SKM-1 treated with dmso at 0.1 percent for 144 hours (cell line): ENCODE data around the gene AK4.
"Not testable (repeated sequence)": the region's sequence is repeated elsewhere in the genome, so short reads cannot be mapped to it uniquely, and the experiment has no call there.

Source experiments
- DNase-seq: peaks from one replicate; lab custom pipeline; 2025; ENCODE audit not compliant: unreplicated experiment; lab: John Stamatoyannopoulos, UW

Gene AK4

DNA sequence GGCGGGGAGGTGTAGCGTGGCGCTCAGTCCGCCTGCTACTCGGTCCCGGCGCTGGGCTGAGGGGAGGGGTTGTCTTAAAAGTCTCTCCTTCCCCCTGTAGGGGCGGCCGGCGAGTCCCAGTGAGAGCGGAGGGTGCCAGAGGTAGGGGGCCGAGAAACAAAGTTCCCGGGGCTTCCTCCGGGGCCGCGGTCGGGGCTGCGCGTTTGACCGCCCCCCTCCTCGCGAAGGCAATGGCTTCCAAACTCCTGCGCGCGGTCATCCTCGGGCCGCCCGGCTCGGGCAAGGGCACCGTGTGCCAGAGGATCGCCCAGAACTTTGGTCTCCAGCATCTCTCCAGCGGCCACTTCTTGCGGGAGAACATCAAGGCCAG lies at the start of gene AK4:
AK4 (plus strand) TSS at position 26 of the 370 bp plus-strand sequence; CDS start at position 231, 205 bp downstream.
- DNase-seq: not testable (repeated sequence)

DNA sequence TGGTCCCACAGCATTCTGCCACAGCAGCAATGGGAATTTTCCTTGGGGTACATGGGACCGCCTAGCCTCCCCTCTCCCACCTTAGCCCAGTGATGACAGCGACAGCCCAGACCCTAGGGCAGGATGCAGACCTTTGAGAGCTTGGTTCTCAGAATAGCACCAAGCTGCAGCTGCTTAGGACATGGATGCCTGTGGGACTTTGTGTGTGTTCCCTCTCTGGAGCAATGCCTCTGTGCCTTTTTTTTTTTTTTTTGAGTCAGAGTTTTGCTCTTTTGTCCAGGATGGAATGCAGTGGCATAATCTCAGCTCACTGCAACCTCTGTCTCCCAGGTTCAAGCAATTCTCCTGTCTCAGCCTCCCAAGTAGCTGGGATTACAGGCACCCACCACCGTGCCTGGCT lies 44.2 kb upstream of the AK4 start:
- no peak for DNase-seq

DNA sequence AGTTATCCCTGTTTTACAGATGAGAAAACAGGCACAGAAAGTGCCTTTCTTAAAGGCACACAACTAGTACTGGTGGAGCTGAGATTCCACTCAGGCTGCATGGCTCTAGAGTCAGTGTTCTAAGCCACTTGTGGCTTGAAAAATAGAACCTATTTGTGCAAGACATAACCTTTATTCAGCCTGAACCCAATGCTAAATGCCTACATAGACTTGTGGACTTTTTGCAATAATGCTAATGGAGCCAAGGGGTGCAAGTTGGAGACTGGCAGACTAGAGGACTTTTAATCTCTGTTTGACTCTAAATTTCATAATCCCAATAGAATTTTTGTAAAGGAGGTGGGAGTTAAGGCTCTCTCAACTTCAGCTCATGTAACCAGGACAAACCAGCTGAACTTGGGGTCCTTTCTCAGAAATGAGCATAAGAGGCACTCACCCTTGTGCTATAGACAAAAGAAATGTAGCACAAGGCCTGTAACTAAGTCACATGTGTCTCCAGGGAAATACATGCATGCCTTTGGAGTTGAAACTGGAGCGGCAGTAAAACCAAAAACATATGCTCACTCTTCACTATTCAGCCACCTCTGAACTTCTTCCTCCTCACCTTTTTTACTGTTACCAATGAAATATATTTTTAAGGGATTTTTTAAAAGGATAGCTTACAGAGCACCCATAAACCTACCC lies 43.0 kb upstream of the AK4 start:
- DNase-seq: no peak

DNA sequence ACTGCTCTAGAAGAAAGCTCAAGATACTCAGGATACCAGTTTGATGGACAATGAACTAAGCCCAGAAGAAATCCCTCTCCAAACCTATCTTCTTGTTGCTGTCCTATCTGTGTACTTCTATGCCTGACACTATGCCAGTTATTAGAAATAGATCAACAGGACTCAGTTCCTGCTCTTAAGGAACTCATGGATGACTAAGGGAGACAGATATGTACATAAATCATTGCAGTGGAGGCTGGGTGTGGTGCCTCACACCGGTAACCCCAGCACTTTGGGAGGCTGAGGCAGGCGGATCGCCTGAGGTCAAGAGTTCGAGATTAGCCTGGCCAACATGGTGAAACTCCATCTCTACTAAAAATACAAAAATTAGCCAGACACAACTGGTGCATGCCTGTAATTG lies 42.4 kb upstream of the AK4 start:
- DNase-seq: no peak

DNA sequence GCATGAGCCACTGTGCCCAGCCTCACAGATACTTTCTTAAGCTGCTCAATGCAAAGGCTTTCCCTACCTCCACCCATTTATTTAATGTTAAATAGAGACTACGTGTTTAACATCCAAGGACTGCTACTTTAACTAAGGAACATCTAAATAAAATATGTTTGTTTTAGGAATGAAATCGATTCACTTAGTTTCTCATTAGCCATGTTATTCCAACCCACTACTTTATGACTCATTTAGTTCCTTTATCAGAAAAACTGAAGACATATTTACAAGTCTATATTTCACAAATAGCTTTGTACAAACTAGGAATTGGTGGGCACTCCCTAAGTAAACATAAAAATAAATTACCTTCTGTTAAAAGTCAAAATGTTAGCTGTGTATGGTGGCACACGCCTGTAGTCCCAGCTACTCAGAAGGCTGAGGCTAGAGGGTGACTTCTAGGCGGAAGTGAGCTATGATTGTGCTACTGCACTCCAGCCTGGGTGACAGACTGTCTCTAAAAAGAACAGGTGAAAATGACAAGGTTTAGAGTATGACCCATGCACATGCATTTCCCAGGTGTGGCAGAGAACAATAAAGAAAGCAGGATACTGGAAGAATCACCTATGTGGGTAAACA lies 39.9 kb upstream of the AK4 start:
- no peak for DNase-seq

DNA sequence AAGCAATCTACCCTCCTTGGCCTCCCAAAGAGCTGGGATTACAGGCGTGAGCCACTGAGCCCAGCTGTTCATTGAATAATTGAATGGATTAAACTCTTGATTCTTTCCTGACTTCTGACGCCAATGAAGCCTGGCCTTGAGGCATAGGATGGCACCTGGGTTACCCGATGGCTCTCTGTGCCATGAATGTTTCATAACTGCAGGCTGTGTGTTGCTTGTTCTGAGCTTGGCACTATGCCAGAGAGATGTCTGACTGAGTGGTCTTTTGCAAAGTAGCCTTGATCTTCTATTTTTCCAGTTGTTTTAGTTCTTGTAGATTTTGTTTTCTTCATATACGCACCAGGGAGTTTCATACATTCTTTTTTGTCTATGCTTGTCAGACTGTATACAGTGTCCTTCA lies 38.5 kb upstream of the AK4 start:
- DNase-seq: no peak

DNA sequence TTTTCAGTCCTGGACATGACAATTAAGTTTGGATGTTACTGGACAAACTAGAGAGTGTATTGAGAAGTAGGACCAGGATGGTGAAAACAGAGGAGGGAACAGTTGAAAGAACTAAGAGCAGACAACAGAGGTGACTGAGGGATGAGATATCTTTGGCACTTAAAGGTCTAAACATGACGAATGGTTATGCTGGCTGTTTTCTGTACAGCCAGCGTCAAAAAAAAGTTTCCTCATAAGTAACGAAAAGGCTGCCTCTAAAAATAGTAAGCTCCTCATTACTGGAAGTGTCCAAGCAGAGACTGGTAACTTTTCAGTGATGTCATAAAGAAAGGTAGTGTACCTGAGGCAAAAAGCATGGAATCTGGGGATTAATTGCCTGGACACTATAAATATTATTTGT lies 35.2 kb upstream of the AK4 start:
- DNase-seq: no peak

DNA sequence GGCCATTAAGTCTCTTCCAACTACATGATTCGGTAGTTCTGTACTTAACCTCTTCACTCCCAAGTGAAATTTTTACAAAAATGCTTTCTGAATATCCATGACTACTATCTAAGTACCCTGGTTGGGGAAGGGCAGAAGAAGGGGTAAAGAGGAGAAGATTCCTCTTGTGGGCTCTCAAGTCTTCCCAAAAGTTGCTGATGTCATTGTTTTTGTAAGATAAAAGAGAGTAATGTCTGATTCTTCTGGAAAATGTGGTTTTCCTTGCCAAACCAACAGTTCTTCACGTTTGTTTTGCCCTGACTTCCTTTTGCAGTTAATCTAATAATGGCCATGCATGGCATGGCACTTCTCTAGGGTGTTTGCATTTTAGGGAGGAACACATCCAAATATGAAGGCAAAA lies 34.7 kb upstream of the AK4 start:
- no peak for DNase-seq

DNA sequence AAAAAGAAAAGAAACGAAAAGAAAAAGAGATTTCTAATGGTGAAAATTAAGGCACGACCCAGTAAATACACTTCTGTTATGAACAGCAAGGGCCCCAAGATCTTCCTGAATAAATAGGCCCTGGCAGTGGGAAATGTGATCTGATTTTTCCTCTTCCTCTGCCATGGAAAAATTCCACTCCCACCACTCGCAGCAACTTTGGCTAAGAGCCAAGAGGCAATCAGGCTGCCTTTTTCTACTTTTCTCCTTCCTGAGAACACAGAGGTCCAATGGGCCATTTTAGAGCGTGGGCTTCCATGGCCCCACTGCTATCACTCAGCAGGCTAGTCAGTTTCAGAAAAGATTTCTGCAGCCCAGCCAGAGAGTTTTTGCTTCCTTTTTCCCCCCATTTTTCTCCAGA lies 33.7 kb upstream of the AK4 start:
- no peak for DNase-seq

DNA sequence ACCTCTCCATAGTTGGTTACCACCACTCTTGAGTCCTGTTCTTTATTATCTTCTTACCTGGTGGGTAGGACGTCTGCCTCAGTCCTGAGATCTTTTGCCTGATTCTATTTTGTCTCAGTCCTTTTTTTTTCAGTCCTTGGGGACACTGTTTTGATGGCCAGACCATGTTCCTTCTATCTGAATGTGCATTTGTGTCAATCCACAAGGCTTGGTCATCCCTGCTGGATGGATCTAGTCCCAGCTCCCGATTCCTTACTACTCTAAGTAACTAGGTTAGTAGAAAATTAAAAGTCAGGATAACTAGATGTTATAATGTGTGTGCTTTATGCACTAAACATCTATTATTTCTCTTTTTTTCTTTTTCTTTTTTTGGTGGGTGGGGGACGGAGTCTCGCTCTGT lies 28.1 kb upstream of the AK4 start:
- no peak for DNase-seq

DNA sequence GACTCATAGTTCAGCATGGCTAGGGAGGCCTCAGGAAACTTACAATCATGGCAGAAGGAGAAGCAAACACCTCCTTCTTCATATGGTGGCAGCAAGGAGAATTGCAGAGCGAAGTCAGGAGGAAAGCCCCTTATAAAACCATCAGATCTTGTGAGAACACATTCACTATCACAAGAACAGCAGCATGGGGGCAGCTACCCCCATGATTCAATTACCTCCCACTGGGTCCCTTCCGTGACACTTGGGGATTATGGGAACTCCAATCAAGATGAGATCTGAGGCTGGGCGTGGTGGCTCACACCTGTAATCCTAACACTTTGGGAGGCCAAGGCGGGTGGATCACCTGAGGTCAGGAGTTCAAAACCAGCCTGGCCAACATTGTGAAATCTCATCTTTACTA lies 18.9 kb upstream of the AK4 start:
- not testable (repeated sequence) for DNase-seq

DNA sequence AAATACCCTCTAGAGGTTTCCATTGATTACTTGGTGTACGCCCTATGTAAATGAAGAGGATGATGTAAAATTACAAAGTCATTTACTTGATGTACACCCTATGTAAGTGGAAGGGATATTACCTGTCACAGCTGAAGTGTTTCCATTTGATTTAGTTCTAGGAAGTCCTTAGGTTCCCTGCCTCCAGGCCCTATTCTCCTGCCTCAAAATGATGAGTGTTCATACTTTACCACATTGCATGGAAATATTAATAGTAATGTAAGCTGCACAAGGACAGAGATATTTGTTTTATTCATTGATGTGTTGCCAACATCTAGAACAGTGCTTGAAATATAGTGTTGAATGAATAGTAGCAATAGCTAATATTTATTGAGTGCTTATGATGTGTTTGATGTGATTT lies 9.5 kb upstream of the AK4 start:
- DNase-seq: no peak

DNA sequence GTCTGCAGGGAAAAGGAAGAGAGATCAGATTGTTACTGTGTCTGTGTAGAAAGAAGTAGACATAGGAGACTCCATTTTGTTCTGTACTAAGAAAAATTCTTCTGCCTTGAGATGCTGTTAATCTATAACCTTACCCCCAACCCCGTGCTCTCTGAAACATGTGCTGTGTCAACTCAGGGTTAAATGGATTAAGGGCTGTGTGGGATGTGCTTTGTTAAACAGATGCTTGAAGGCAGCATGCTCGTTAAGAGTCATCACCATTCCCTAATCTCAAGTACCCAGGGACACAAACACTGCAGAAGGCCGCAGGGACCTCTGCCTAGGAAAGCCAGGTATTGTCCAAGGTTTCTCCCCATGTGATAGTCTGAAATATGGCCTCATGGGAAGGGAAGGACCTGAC lies 8.2 kb upstream of the AK4 start:
- not testable (repeated sequence) for DNase-seq

DNA sequence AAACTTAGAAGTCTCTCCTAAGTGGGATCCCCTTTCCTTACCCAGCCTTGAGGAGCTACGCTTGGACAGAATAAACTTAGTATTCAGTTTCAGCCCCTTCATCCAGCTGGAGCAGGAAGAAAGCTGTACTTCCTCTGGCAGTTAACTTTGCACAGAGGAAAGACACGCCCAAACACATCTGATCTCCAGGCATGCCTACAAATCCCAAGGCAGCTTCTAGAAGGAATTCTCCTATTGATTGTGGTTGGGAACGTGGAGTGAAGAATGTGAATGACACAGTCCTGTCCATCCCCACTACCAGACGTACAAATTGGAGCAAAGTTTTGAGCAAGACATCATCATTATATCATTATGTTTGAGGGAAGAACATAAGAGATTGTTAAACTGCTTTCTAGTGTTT lies 6.6 kb upstream of the AK4 start:
- no peak for DNase-seq

DNA sequence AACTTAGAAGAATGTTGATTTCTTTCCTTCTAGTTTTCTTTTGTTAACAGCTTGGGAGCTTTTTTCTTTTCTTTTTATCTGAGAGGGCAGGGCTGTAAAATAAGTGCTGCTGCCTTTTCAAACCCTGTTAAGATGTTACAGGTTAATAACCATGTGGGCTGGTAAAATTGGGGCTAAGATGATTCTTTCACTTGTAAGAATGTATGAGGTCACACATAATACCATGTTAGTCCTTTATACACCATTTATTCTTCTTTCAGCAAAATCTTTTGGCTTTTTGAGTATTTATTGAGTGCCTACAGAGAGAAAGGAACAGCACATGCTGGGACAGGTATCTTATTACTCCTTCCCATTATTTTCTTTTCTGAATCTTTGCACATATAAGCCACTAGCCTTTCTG lies 6.1 kb upstream of the AK4 start:
- DNase-seq: no peak

DNA sequence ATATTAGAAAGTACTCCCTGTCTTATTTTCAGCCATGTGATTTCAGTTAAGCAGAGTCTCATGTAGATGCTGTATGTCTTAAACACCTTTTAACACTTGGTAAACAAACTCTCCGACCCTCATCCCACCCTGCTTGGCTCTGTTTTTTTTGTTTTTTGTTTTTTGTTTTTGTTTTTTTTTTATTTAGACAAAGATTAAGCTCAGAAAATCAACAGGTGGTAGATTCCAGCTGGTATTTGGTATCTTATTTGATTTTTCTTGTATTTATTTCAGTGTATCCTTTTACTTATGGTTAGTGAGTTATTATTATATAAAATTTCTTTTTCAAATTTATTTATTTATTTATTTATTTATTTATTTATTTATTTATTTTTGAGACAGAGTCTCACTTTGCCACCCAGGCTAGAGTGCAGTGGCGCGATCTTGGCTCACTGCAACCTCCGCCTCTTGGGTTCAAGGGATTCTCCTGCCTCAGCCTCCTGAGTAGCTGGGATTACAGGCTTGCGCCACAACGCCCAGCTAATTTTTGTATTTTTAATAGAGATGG lies 4.8 kb upstream of the AK4 start:
- DNase-seq: not testable (repeated sequence)

DNA sequence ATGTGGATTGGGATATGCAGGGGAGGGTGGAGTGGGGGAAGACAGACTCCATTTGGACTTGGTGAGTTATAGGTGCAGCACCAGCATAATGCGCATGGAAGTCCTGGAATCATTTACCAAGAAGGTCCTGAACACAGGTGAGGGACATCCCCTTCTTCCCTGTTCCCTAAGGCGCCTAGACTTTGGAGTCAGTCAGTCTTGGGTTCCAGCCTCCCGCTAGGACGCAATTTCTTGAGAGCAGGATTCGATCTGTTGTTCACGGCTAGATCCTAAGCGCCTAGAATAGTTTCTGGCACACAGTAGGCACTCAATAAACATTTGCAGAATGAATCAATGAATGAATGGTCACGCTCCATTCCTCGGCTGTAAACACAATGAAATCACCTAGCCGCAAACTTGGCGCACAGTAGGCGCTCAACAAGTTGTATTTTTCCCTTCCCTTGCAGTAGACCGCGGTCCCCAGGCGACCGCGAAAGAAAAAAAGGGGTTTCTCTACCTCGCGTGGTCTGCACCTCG lies 1.0 kb upstream of the AK4 start:
- DNase-seq: no peak

DNA sequence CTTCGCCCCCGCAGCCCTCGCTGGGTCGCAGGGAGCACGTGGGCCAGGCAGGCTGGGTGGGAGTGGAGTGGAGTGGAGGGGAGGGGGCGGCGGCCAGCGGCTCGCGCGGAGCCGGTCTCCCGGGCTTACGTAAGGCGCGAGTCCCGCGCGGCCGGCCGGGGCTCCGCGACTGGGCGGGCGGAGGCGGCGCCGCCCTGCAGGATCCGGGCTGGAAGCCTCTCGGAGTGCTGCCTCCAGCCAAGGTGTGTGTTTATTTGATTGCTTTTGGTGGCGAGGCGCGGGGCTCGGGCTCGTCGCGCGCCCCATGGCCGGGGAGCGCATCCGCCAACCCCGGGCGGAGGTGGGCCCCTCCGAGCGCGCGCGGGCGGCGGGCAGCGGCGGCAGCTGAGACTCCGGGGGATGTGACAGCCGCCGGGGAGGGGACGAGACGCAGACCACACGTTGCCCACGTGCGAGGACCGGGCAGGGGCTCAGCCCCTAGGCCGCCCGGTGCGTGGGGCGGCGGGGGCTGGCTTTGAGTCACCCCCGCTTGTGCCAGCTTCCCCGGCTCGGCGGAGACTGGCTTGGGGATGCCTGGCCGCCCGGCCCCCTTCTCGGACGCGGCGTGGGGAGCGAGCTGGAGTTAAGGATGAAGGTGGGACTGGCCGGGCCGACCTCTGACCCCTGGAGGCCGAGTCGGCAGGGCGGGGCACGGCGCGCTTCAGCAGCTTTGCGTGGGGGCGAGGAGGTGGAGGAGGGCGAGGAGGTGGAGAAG lies 402 bp upstream of the AK4 start:
- DNase-seq: peak; percentile 31

DNA sequence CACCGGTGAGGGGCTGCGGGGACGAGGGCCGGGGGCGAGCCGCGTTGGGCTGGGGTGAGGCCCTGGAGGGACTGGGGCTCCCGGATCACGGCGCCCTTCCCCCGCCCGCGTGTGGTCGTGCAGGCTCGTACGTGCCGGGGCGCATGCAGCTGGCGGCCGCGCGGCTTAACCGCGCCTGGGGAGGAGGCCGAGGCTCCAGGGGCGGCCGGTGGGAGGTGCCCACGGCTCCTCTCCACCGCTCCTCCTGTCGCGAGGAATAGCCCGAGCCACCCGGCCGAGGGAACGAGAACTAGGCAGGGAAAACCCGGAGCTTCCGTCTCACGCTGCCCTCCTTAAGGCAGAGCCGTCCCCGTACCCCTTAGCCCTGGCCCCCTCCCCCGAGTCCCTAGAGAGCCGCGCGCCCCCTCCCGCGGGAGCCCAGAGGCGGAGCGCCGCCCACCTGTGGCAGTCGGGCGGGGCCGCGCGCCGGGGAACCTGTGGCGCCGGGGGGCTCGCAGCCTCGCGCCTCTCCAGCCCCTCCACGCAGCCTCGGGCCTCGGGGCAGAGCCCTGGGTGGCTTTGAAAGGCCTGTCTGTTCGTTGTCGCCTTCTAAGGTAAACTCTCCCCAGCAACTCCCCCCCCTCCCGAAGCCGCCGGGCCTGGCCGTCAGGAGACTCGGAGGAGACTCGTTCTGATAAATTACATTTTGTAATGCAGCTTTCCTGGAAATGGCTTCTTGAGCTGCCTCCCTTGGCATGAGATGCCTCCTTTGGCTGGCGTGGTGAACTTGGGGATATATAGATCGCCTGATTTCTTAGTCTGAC lies 746 bp downstream of the AK4 start:
- peak; percentile 8 for DNase-seq

DNA sequence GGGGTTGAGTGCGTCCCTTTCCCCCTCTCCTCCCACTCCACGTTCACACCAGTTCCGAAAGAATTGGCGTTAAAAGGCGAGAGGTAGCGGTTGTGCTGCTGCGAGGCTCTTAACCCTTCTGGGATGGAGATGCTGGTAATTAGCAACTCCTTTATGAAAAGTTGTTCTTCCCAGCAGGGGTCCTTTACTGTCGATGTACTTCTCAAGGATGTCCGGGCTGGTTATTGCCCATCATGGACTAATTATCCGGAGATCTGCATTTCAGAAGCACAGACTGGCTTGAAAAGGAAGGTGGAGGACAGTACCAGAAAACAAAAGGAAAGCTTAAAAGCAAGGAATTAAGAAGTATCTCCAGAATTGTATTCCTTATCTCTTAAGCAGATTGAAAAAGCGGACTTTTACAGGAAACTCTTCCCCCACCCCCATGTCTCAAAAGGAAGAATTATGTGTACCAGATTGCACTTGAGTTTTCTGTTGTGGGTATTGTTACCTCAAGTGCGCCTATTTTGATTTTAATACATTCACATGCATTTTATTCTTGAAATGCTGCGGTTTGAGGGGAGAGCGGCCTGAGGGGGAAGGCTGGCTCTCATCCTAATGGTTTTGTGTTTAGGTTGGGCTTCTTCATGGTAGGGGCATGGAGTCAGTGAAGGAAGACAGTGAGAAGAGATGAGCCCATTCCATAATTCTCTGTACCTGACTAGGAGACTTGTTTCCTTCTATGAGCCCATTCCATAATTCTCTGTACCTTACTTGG lies 1.5 kb downstream of the AK4 start:
- no peak for DNase-seq
